SK-N-SH treated with all-trans-retinoic acid at 6 μM for 48 hours (cell line): ENCODE results near the gene EDC3.
A peak's percentile ranks its signal among the peaks of the same experiment; 100 is the strongest.

Experiments
- ATAC-seq: fragments of 200-7000 bp; cut with Tn5 transposase; 3 replicates; pipeline ENCODE4 v1.9.1; 2020; ENCODE audit warnings: mild to moderate bottlenecking, moderate library complexity
- ARNTL ChIP-seq: fragments of 450-650 bp; formaldehyde crosslinking; IDR thresholded peaks from 2 replicates; pipeline ENCODE4 v1.5.0; 2020; ENCODE audit warnings: low read depth, mild to moderate bottlenecking, moderate library complexity, borderline replicate concordance
- BACH2 ChIP-seq: fragments of 250-450 bp; sonication (Bioruptor Pico); IDR thresholded peaks from 2 replicates; pipeline ENCODE4 v1.9.0; 2021; ENCODE audit warnings: mild to moderate bottlenecking, borderline replicate concordance
- CSDC2 ChIP-seq: fragments of 250-450 bp; sonication (Bioruptor Pico); IDR thresholded peaks from 2 replicates; pipeline ENCODE4 v1.5.0; 2020; ENCODE audit warnings: mild to moderate bottlenecking, moderate library complexity
- ESRRG ChIP-seq: fragments of 250-450 bp; sonication (Bioruptor Pico); IDR thresholded peaks from 2 replicates; pipeline ENCODE4 v1.6.1; 2021; ENCODE audit warnings: mild to moderate bottlenecking
- GLIS3 ChIP-seq: fragments of 250-450 bp; sonication (Bioruptor Pico); IDR thresholded peaks from 2 replicates; pipeline ENCODE4 v1.5.0; 2020; ENCODE audit warnings: mild to moderate bottlenecking, moderate library complexity
- ISL1 ChIP-seq: fragments of 250-450 bp; sonication (Bioruptor Pico); IDR thresholded peaks from 2 replicates; pipeline ENCODE4 v2.1.2; 2022; ENCODE audit warnings: mild to moderate bottlenecking, moderate library complexity
- PPARA ChIP-seq: fragments of 250-450 bp; sonication (Bioruptor Pico); IDR thresholded peaks from 2 replicates; pipeline ENCODE4 v1.5.0; 2020; ENCODE audit warnings: mild to moderate bottlenecking, borderline replicate concordance
- RARB ChIP-seq: fragments of 250-450 bp; sonication (Bioruptor Pico); IDR thresholded peaks from 2 replicates; pipeline ENCODE4 v1.8.0; 2021; ENCODE audit warnings: mild to moderate bottlenecking, moderate library complexity
- SNAI2 ChIP-seq: fragments of 250-450 bp; sonication (Bioruptor Pico); IDR thresholded peaks from 2 replicates; pipeline ENCODE4 v1.5.0; 2020; ENCODE audit warnings: mild to moderate bottlenecking, moderate library complexity
- TCF4 ChIP-seq: fragments of 250-450 bp; sonication (Bioruptor Pico); IDR thresholded peaks from 2 replicates; pipeline ENCODE4 v1.8.0; 2021; ENCODE audit warnings: mild to moderate bottlenecking, moderate library complexity, borderline replicate concordance
- ZFP3 ChIP-seq: fragments of 250-450 bp; sonication (Bioruptor Pico); IDR thresholded peaks from 2 replicates; pipeline ENCODE4 v1.5.0; 2020; ENCODE audit warnings: mild to moderate bottlenecking, moderate library complexity
- ZFP30 ChIP-seq: fragments of 450-650 bp; formaldehyde crosslinking; IDR thresholded peaks from 2 replicates; pipeline ENCODE4 v1.5.0; 2022; ENCODE audit warnings: mild to moderate bottlenecking, moderate library complexity
- ZNF70 ChIP-seq: fragments of 450-650 bp; formaldehyde crosslinking; IDR thresholded peaks from 2 replicates; pipeline ENCODE4 v1.5.0; 2020; ENCODE audit warnings: mild to moderate bottlenecking, moderate library complexity
- ZNF8 ChIP-seq: fragments of 450-650 bp; formaldehyde crosslinking; IDR thresholded peaks from 2 replicates; pipeline ENCODE4 v1.5.0; 2020; ENCODE audit warnings: mild to moderate bottlenecking, moderate library complexity
- TF ChIP-seq, protein P1 (sequence below): fragments of 250-450 bp; sonication (Bioruptor Pico); IDR thresholded peaks from 2 replicates; pipeline ENCODE4 v1.5.1; 2021; ENCODE audit warnings: mild to moderate bottlenecking, moderate library complexity
- TF ChIP-seq, protein P2 (sequence below): fragments of 250-450 bp; sonication (Bioruptor Pico); IDR thresholded peaks from 2 replicates; pipeline ENCODE4 v1.8.0; 2021; ENCODE audit warnings: low read depth, mild to moderate bottlenecking, moderate library complexity, borderline replicate concordance
- TF ChIP-seq, protein P3 (sequence below): fragments of 250-450 bp; sonication (Bioruptor Pico); IDR thresholded peaks from 2 replicates; pipeline ENCODE4 v1.5.0; 2020; ENCODE audit warnings: mild to moderate bottlenecking, moderate library complexity
- TF ChIP-seq, protein P4 (sequence below): fragments of 250-450 bp; sonication (Bioruptor Pico); IDR thresholded peaks from 2 replicates; pipeline ENCODE4 v1.8.0; 2020; ENCODE audit warnings: mild to moderate bottlenecking, moderate library complexity, borderline replicate concordance

Gene EDC3

DNA sequence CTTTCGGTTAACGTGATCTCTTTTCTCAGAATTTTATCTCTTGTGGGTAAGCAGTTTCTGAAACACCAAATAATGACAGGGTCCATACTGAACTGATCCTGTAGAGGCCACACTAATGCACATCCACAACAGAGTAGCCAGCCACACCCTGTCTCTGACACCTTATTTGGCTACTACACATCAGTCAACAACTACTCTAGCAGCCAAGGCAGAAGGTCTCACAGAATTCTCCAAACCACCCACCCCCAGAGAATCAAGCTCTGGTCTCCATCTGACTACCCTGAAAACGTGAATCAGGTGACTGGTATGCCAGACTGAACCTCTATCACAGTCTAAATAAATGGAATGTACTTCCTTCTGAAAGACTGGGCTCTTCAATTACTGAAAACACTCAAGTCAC is 38.0 kb downstream of the EDC3 start:
- ATAC-seq: peak; percentile 24; the same call in 2 of the 3 replicates
- no peak for TF ChIP-seq ZFP3 (CRISPR knock-in tag)
- TF ChIP-seq, protein P1, sequence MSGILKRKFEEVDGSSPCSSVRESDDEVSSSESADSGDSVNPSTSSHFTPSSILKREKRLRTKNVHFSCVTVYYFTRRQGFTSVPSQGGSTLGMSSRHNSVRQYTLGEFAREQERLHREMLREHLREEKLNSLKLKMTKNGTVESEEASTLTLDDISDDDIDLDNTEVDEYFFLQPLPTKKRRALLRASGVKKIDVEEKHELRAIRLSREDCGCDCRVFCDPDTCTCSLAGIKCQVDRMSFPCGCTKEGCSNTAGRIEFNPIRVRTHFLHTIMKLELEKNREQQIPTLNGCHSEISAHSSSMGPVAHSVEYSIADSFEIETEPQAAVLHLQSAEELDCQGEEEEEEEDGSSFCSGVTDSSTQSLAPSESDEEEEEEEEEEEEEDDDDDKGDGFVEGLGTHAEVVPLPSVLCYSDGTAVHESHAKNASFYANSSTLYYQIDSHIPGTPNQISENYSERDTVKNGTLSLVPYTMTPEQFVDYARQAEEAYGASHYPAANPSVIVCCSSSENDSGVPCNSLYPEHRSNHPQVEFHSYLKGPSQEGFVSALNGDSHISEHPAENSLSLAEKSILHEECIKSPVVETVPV (CRISPR knock-in tag): no peak

DNA sequence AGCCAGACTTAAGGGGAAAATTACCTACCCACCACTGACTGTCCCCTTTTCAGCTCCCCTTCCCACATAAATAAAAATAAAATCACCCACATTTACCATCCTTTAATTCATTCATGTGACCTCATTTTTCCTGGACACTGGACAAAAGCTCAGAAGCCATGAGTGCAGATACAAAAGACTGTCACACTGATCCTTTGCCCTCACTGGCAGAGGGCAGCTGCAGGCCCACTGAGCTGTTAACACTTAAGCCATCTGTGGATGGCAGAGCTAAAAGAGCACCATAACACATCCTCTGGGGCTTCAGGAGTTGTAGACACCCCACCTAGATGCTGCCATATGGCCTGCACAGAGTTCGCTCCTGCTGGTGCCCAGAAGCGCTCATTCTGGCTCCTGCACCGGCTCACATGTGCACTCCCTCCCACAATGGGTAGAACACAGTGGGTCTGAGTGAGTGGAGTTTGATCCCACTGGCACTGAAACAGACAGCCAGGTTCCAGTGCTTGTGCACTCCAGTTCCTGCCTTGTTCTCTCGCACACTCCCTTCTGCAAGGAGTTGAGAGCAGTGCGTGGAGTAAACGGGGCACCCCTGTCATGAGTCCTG is 38.8 kb downstream of the EDC3 start:
- no peak for ATAC-seq
- TF ChIP-seq TCF4 (CRISPR knock-in tag) (no peak), ZFP30 (CRISPR knock-in tag) (no peak)

DNA sequence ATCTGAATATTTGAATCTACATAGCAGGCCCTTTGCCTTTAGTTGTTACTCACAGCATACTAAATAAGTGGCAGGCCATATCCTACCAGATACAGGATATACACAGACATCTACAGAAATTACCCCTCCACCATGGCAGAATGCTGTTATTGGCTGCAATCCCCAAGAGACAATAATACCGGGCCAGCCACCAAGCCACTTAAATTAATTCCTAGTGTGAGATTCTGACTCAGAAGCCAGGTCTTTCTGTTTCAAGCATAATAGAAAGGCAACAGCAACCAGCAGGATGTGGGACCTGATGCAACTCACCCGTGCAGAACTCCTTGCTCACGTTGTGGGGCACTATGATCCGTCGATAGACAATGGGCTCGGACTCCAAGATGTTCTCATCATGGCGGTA is 40.4 kb downstream of the EDC3 start:
- TF ChIP-seq RARB (CRISPR knock-in tag) (no peak), BACH2 (CRISPR knock-in tag) (no peak), ZFP3 (CRISPR knock-in tag) (no peak), ARNTL (no peak), CSDC2 (no peak), ZNF8 (no peak), ZNF70 (CRISPR knock-in tag) (no peak), ESRRG (CRISPR knock-in tag) (no peak), PPARA (CRISPR knock-in tag) (no peak), ZFP30 (CRISPR knock-in tag) (no peak), ISL1 (CRISPR knock-in tag) (no peak), SNAI2 (CRISPR knock-in tag) (no peak)
- TF ChIP-seq, protein P2, sequence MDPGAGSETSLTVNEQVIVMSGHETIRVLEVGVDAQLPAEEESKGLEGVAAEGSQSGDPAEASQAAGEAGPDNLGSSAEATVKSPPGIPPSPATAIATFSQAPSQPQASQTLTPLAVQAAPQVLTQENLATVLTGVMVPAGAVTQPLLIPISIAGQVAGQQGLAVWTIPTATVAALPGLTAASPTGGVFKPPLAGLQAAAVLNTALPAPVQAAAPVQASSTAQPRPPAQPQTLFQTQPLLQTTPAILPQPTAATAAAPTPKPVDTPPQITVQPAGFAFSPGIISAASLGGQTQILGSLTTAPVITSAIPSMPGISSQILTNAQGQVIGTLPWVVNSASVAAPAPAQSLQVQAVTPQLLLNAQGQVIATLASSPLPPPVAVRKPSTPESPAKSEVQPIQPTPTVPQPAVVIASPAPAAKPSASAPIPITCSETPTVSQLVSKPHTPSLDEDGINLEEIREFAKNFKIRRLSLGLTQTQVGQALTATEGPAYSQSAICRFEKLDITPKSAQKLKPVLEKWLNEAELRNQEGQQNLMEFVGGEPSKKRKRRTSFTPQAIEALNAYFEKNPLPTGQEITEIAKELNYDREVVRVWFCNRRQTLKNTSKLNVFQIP (CRISPR knock-in tag): no peak
- TF ChIP-seq, protein P3, sequence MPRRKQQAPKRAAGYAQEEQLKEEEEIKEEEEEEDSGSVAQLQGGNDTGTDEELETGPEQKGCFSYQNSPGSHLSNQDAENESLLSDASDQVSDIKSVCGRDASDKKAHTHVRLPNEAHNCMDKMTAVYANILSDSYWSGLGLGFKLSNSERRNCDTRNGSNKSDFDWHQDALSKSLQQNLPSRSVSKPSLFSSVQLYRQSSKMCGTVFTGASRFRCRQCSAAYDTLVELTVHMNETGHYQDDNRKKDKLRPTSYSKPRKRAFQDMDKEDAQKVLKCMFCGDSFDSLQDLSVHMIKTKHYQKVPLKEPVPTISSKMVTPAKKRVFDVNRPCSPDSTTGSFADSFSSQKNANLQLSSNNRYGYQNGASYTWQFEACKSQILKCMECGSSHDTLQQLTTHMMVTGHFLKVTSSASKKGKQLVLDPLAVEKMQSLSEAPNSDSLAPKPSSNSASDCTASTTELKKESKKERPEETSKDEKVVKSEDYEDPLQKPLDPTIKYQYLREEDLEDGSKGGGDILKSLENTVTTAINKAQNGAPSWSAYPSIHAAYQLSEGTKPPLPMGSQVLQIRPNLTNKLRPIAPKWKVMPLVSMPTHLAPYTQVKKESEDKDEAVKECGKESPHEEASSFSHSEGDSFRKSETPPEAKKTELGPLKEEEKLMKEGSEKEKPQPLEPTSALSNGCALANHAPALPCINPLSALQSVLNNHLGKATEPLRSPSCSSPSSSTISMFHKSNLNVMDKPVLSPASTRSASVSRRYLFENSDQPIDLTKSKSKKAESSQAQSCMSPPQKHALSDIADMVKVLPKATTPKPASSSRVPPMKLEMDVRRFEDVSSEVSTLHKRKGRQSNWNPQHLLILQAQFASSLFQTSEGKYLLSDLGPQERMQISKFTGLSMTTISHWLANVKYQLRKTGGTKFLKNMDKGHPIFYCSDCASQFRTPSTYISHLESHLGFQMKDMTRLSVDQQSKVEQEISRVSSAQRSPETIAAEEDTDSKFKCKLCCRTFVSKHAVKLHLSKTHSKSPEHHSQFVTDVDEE (CRISPR knock-in tag): no peak
- TF ChIP-seq, protein P4, sequence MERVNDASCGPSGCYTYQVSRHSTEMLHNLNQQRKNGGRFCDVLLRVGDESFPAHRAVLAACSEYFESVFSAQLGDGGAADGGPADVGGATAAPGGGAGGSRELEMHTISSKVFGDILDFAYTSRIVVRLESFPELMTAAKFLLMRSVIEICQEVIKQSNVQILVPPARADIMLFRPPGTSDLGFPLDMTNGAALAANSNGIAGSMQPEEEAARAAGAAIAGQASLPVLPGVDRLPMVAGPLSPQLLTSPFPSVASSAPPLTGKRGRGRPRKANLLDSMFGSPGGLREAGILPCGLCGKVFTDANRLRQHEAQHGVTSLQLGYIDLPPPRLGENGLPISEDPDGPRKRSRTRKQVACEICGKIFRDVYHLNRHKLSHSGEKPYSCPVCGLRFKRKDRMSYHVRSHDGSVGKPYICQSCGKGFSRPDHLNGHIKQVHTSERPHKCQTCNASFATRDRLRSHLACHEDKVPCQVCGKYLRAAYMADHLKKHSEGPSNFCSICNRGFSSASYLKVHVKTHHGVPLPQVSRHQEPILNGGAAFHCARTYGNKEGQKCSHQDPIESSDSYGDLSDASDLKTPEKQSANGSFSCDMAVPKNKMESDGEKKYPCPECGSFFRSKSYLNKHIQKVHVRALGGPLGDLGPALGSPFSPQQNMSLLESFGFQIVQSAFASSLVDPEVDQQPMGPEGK (CRISPR knock-in tag): no peak
- ATAC-seq: no peak

DNA sequence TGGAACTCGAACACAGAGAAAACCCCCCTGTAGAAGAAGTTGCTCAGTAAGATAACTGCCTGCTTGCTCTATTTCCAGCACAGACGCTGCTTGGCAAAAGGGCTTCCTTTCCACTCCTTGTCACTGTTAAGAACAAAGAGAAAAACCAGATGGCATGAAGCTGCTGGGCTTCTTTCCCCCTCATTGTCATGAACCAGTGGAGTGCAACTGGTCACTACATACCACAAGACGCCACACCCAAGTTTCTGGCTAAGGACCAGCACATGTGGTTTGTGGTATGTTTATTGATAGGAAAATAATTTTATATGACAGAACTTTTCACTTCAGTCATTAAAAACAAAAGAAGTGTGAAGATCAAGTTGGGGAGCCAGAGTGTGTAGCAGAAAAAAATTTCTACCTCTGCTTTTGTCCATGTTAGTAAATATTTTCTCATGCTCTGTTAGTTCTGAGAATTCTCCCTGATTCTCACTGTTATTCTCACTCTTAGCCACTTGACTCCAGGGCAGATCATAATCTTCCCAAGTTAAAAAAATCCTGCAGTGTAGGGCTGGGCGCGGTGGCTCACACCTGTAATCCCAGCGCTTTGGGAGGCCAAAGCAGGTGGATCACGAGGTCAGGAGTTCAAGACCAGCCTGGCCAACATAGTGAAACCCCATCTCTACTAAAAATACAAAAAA is 42.3 kb downstream of the EDC3 start:
- TF ChIP-seq ISL1 (CRISPR knock-in tag) (peak; percentile 35; the same call in 1 of the 2 replicates), GLIS3 (CRISPR knock-in tag) (no peak), TCF4 (CRISPR knock-in tag) (peak; percentile 66)

DNA sequence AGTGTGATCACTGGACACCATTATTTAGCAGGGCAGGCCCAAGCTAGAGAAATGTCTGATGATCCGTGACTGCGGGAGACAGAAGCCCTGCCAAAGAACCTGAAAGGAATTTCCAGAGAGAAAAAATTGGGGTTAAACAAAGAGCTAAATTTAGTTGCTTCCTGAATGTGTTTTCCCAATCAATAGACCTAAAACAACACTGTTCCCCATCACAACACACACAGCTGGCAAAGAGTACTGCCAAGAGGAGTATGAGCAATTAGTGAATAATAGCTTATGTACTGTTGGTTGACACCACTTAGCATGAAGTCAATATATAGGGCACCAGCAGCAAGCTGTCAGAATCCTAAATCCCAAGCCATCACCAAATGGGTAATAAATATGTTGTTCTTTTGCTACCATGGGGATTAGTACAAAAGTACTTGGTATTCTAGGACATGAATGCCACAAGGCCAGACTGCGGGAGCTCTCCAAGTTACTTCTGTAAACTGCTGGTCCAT is 44.5 kb downstream of the EDC3 start:
- no peak for TF ChIP-seq ZFP30 (CRISPR knock-in tag)

More for the DNA sequence above, 42.3 kb downstream of the EDC3 start:
- ATAC-seq: peak; percentile 95

More for the DNA sequence above, 44.5 kb downstream of the EDC3 start:
- ATAC-seq: no peak
